Embryonic facial prominence (tissue), 1 donor: ENCODE data around the gene UCP3.
"Not testable (repeated sequence)": the region's sequence is repeated elsewhere in the genome, so short reads cannot be mapped to it uniquely, and the experiment has no call there.

ENCODE experiments used
- DNase-seq: peaks from one replicate; pipeline ENCODE4 v3.0.0-alpha.2; 2016; ENCODE audit errors: extremely low spot score

UCP3 gene

DNA sequence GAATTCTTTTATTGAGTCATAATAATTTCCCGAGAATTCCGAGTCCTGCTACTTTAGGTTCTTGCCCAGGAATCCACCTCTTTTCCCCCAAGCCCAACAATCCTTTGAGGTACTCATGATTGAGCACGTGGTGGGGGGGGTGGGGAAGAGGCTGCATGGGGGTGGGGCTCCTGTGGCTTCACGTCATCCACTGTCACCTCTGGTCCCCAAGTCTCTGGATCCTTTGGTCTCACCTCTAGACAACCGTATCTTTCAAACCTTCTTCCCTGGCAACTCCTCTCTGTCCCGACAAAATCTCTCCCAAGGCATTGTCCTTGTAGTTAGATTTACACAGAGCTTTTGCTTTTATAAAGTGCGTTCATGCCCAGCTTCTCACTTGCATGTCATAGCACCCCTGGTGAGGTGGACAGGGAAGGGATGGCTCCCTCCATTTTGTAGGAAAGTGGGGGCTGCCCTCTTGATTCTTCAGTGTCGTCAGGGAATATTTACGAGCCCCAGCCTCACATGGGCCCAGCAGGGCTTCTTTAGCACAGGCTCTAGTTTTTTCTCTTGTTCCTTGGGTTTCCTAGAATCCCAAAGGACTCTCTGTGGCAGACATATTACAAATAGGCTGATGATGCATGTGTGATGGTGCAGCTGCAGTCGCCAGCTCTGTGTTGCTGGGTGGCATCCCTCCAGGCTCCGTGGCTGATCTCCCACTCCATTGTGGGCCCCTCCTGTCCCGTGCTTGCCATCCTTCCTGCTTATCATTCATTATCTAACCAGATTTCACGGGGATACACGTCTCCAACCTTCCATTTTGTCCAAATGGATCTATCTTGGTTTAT is 8.4 kb downstream of the UCP3 start:
- DNase-seq = no peak

GRCh38 chr11:73999581-74000306 is 9.1 kb downstream of the UCP3 start:
- DNase-seq = no peak

DNA sequence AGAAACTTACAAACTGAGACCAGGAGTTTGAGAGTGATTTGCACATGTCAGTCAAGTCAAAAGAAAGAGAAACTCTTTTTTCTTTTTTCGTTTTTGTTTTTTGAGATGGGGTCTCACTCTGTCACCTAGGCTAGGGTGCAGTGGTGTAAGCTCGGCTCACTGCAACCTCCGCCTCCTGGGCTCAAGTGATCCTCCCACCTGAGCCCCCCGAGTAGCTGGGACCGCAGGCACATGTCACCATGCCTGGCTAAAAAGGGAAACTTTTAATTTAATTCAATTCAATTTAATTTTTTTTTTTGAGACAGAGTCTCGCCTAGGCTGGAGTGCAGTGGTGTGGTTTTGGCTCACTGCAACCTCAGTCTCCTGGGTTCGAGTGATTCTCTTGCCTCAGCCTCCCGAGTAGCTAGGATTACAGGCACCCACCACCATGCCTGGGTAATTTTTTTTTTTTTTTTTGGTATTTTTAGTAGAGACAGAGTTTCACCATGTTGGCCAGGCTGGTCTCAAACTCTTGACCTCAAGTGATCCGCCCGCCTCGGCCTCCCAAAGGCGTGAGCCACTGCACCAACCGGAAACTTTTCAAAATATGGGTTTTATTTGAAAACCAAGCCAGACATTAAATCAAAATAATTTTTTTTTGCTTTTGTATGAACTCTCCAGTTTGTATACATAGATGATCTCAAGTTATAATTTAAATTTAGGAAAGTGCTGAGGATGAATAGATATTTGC is 9.9 kb downstream of the UCP3 start:
- DNase-seq = no peak

DNA sequence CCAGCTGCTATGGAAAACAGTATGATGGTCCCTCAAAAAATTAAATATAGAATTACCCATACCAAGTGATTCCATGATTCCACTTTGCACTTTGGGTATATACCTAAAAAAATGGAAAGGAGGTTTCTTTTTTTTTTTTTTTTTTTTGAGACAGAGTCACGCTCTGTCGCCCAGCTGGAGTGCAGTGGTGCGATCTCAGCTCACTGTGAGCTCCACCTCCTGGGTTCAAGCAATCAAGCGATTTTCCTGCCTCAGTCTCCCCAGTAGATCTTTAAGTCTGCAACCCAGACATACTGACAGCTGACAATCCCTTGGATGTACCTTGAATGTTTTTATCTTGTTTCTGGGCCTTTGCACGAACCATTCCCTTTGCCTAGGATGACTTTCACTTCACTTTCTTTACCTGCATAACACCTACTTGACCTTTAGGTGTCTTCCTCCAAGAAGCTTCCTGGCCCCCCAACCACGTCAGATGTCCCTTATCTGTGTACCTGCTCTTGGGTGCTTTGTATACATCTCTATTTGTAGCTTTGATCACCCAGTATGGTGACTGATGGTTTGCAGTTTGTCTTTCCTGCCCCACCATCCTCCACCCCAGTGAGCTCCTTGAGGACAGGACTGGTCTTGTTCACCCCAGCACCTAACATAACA is 11.6 kb downstream of the UCP3 start:
- DNase-seq = no peak

DNA sequence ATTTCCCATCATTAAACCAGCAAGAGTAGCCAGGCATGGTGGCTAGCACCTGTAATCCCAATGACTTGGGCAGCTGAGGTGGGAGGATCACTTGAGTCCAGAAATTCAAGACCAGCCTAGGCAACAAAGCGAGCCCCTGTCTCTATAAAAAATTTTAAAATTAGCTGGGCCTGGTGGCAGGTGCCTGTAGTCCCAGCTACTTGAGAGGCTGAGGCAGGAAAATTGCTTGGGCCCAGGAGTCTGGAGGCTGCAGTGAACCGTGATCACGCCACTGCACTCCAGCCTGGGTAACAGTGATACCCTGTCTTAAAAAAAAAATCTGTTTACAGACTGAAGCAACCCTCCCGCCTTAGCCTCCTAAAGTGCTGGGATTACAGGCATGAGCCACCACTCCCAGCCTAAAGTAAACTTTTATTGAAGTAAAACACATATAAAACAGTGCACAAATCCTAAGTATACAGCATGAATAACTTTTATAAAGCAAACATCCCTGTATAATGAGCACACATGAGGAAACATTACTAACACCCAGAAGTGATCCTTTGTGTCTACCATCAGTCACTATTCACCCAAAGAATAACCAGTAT is 12.6 kb downstream of the UCP3 start:
- no peak for DNase-seq

DNA sequence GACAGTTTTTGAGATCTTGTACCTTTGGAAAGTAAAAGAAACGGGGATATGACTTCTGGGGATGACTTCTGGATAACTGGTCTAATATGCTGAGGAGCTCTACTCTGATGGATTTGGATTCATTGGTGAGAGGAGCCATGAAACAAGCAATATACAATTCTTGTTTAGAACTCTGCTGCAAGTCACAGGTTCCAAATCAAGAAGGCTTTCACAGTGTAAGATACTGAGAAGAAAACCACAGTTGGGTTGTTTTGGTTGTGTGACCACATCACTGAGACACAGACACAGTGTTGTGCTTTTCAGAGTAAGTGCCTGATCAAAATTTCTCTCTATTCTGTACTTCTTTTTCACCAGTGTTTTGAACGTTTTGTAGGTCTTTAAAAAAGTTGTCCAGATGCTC is 13.2 kb downstream of the UCP3 start:
- DNase-seq = no peak

- DNase-seq = no peak
These were observed 13.6 kb downstream of the UCP3 start for GRCh38 chr11:73995247-73995646.

DNA sequence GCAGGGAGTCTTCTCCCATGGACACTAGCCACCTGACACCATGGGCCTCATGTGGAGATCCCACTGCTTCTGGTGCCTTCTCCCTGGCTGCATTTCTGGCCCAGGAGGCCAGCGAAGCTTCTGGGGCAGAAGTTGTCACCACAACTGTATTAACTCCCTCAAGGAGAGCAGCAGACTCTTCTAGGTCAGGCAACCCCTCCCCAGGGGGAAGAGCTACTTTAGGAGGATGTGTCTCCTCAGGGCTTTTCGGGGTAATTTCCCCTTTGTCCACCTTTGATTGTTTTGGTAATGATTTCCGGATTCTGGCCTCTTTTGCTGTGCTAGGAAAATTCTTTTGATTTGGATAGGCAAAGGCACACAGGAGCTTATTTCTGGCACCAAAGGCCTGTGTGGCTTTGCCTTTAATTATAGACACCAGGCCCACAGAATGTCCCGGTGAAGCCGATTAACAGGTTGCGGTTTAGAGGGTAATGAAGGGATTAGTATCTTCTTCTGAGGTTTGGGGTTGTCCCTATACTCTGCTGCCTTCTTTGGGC is 17.3 kb downstream of the UCP3 start:
- DNase-seq = no peak

GRCh38 chr11:73990730-73991129 is 18.2 kb downstream of the UCP3 start:
- DNase-seq = no peak

DNA sequence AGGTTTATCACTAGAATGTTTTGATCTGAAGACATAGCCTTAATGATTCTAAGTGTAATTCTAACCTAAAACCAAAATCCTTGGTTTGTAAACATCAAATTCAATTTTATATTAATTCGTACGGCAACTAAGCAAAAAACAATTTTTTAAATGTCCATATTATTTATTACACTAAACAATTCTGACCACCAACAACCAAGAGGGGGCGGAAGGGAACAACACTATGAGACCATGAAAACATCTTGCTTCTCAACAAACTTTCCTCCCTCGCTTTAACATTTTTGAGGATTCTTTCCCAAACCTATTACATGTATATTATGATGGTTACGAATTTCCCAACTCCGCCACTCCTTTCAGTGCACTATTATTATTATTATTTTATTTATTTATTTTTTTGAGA is 19.7 kb downstream of the UCP3 start:
- no peak for DNase-seq

DNA sequence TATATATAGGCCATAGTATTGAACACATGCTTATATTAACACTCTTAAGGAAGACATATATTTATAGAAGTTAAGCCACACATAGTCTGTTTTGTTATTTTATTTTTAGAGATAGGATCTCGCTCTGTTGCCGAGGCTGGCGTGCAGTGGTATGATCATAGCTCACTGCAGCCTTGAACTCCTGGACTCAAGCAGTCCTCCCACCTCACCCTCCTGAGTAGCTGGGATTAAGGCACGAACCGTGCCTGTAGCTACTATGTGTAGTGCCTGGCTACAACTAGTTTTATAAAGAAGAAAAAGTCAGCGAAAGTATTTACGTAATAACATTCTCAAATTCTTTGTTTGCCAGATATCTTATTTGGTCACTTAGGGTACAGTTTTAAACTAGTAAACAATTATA is 20.7 kb downstream of the UCP3 start:
- DNase-seq = no peak

DNA sequence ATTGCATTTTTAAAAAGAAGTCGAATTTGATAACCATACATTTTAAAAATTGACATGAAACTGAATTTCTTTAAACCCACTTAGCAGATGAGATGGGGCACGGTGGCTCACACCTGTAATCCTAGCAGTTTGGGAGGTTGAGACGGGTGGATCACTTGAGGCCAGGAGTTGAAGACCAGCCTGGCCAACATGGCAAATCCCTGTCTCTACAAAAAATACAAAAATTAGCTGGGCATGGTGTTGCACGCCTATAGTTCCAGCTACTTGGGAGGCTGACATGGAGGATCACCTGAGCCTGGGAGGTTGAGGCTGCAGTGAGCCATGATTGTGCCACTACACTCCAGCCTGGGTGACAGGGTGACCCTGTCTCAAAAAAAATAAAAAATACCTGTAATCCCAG is 23.2 kb downstream of the UCP3 start:
- not testable (repeated sequence) for DNase-seq

GRCh38 chr11:73983741-73984538 is 24.9 kb downstream of the UCP3 start:
- DNase-seq = no peak

- DNase-seq = peak; percentile 48
These were observed 25.7 kb downstream of the UCP3 start for GRCh38 chr11:73982990-73983740.

DNA sequence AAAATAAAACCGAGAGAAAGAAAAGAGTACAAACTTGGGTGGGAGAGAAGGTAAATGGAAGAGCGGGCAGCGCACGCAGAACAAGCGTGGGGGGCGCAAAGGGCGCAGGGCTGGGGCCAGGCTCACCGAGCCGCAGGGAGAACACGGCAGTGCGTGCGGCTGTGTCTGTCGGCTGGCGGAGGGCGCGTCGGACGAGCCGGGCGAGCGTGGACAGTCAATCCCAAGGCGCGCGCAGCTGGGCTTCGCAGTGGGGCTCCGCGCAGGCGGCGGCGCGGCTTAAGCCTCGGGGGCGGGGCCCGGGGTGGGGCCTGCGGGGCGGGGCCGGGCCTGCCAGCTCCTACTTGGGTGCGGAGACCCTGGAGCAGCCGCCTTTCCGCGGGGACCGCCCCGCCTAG is 26.3 kb downstream of the UCP3 start, which contains the start of gene UCP2:
Gene UCP2 (minus strand): TSS at position 249 of the 395 bp plus-strand sequence. CDS start 4,465 bp downstream, outside the sequence.
- DNase-seq = peak; percentile 34

DNA sequence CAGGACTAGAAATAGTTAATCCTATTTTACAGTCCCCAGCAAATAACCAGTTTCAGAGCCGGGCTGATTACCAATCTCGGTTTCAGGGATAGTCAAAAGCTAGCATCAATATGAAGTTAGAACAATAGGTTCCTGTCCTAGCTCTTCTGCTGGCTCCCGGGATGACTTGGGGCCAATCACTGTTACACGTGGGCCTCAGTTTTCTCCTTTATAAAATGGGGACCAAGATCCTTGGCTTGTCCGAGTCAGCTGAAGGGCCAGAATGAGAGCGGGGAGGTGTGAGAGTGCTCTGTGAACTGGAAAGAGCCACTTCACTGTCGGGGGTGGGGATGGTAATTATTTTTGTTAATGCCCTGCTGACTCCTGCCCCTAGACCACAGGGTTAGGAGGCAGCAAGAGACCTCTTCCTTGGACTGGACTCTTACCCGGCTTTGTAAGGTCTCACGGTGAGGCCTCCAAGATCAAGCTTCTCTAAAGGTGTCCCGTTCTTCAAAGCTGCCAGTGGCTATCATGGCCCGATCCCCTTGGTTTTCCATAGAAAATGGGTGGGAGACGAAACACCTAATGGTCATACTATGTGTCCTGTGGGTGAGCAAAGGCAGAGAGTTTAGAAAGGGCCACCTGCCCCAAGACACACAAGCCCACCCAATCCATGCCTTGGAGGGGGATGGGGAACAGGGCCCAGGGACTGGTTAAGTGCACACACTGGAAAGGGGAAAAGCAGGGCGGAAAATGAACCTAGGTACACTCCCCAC is 27.7 kb downstream of the UCP3 start:
- no peak for DNase-seq

- DNase-seq = no peak
These were observed 28.6 kb downstream of the UCP3 start for GRCh38 chr11:73980001-73980961.
